GM12878 (cell line): Measurements from ENCODE around the gene TTYH1. TPM values are rescaled to one million over a fixed set of nuclear protein-coding genes. Genes with fewer than 3 reads are reported as not detected.

Experiments used
- BACH1 ChIP-seq: fragments of 450-650 bp; IDR thresholded peaks from 2 replicates; pipeline ENCODE4 v1.6.1; 2017; ENCODE audit warnings: mild to moderate bottlenecking, borderline replicate concordance
- CHD1 ChIP-seq: IDR thresholded peaks from 2 replicates; pipeline ENCODE4 v1.6.1; 2012; ENCODE audit warnings: low read depth, low read length, improper control_type of control experiment
- CHD2 ChIP-seq: IDR thresholded peaks from 2 replicates; pipeline ENCODE4 v1.6.1; 2011; ENCODE audit warnings: low read depth, low read length, improper control_type of control experiment, borderline replicate concordance
- CREB1 ChIP-seq: IDR thresholded peaks from 2 replicates; pipeline ENCODE4 v1.6.1; 2012; ENCODE audit warnings: low read depth, mild to moderate bottlenecking, inconsistent platforms
- EED ChIP-seq: sonication (generic); IDR thresholded peaks from 2 replicates; pipeline ENCODE4 v1.6.1; 2016; ENCODE audit warnings: antibody characterized with exemption, low read depth
- EP300 ChIP-seq, 2 experiments: fragments of 150-350 bp in 1 of 2; IDR thresholded peaks; 2 replicates each; pipeline ENCODE4 v1.6.1; 2011 to 2012; ENCODE audit warnings: low read depth in 2 of 2, low read length in 2 of 2, borderline replicate concordance in 1 of 2, improper control_type of control experiment in 1 of 2, inconsistent platforms in 1 of 2; ENCODE audit not compliant: control insufficient read depth in 1 of 2
- ETV6 ChIP-seq, 2 experiments: fragments of 450-650 bp in 1 of 2; IDR thresholded peaks in 1 of 2; conservative IDR thresholded peaks in 1 of 2; 2 replicates each; pipeline ENCODE4 v1.6.1; 2014; ENCODE audit warnings: antibody characterized with exemption in 1 of 2, borderline replicate concordance in 1 of 2, low read depth in 1 of 2, mild to moderate bottlenecking in 1 of 2, moderate library complexity in 1 of 2
- GATAD2B ChIP-seq: fragments of 450-650 bp; conservative IDR thresholded peaks from 2 replicates; pipeline ENCODE4 v1.6.1; 2017; ENCODE audit warnings: low read depth, mild to moderate bottlenecking, moderate library complexity
- HCFC1 ChIP-seq: fragments of 150-350 bp; IDR thresholded peaks from 2 replicates; pipeline ENCODE4 v1.6.1; 2014; ENCODE audit warnings: low read length
- HDAC2 ChIP-seq: fragments of 200-600 bp; sonication (generic); IDR thresholded peaks from 2 replicates; pipeline ENCODE4 v1.6.1; 2017
- IKZF1 ChIP-seq: fragments of 450-650 bp; conservative IDR thresholded peaks from 2 replicates; pipeline ENCODE4 v1.6.1; 2017; ENCODE audit warnings: antibody characterized with exemption, mild to moderate bottlenecking
- JUNB ChIP-seq: IDR thresholded peaks from 2 replicates; pipeline ENCODE4 v1.6.1; 2016; ENCODE audit warnings: antibody characterized with exemption, mild to moderate bottlenecking
- JUND ChIP-seq: IDR thresholded peaks from 2 replicates; pipeline ENCODE4 v1.6.1; 2012; ENCODE audit warnings: low read depth, mild to moderate bottlenecking, low read length, improper control_type of control experiment, moderate library complexity
- MEF2B ChIP-seq: fragments of 450-650 bp; IDR thresholded peaks from 2 replicates; pipeline ENCODE4 v1.6.1; 2018; ENCODE audit warnings: mild to moderate bottlenecking, moderate library complexity; ENCODE audit not compliant: partially characterized antibody, poor library complexity, severe bottlenecking
- MXI1 ChIP-seq: fragments of 150-350 bp; IDR thresholded peaks from 2 replicates; pipeline ENCODE4 v1.6.1; 2011; ENCODE audit warnings: low read depth, mild to moderate bottlenecking, inconsistent platforms, low read length, improper control_type of control experiment
- NFYB ChIP-seq: IDR thresholded peaks from 2 replicates; pipeline ENCODE4 v1.6.1; 2011; ENCODE audit warnings: low read depth, mild to moderate bottlenecking, low read length, improper control_type of control experiment, moderate library complexity; ENCODE audit not compliant: insufficient read depth
- POLR2AphosphoS5 ChIP-seq: IDR thresholded peaks from 2 replicates; pipeline ENCODE4 v1.6.1; 2011; ENCODE audit warnings: mild to moderate bottlenecking, low read length, inconsistent platforms
- RB1 ChIP-seq: fragments of 450-650 bp; formaldehyde crosslinking; IDR thresholded peaks from 2 replicates; pipeline ENCODE4 v1.6.1; 2017; ENCODE audit warnings: mild to moderate bottlenecking, borderline replicate concordance
- RBBP5 ChIP-seq: fragments of 200-600 bp; sonication (generic); conservative IDR thresholded peaks from 2 replicates; pipeline ENCODE4 v1.6.1; 2016
- RCOR1 ChIP-seq: conservative IDR thresholded peaks from 2 replicates; pipeline ENCODE4 v1.6.1; 2012; ENCODE audit warnings: low read depth, low read length, improper control_type of control experiment
- SIN3A ChIP-seq: IDR thresholded peaks from 2 replicates; pipeline ENCODE4 v1.6.1; 2012; ENCODE audit warnings: low read depth, low read length, improper control_type of control experiment
- SMAD5 ChIP-seq: IDR thresholded peaks from 2 replicates; pipeline ENCODE4 v1.6.1; 2016; ENCODE audit warnings: antibody characterized with exemption, low read depth
- SREBF2 ChIP-seq: IDR thresholded peaks from 2 replicates; pipeline ENCODE4 v1.6.1; 2012; ENCODE audit warnings: mild to moderate bottlenecking, low read length
- SUZ12 ChIP-seq: fragments of 200-600 bp; sonication (generic); IDR thresholded peaks from one replicate; pipeline ENCODE4 v1.6.1; 2018; ENCODE audit warnings: antibody characterized with exemption, mild to moderate bottlenecking; ENCODE audit not compliant: unreplicated experiment
- TAF1 ChIP-seq: IDR thresholded peaks from 2 replicates; pipeline ENCODE4 v1.6.1; 2011; ENCODE audit warnings: mild to moderate bottlenecking, low read depth, low read length, borderline replicate concordance
- TCF12 ChIP-seq: IDR thresholded peaks from 2 replicates; pipeline ENCODE4 v1.6.1; 2011; ENCODE audit warnings: low read depth, mild to moderate bottlenecking, low read length
- YY1 ChIP-seq: IDR thresholded peaks from 2 replicates; pipeline ENCODE4 v1.6.1; 2011; ENCODE audit warnings: low read depth, mild to moderate bottlenecking, low read length
- ZBED1 ChIP-seq: IDR thresholded peaks from 2 replicates; pipeline ENCODE4 v1.6.1; 2016; ENCODE audit warnings: borderline replicate concordance
- ZNF24 ChIP-seq: fragments of 450-650 bp; IDR thresholded peaks from 2 replicates; pipeline ENCODE4 v1.6.1; 2017; ENCODE audit warnings: antibody characterized with exemption, mild to moderate bottlenecking
- ZNF622 ChIP-seq: fragments of 450-650 bp; IDR thresholded peaks from 2 replicates; pipeline ENCODE4 v1.6.1; 2017; ENCODE audit warnings: mild to moderate bottlenecking, inconsistent platforms
- polyA plus RNA-seq, 11 experiments: library from polyadenylated mRNA; depleted of rRNA in 4 of 11; unstranded in 6 of 11; stranded (reverse) in 5 of 11; fragments of >200 nt; fragmentation: Nextera tagmentation in 4 of 11; fragmentation: Illumina TruSeq in 1 of 11; extraction: Ambion mirVana in 4 of 11; extraction: Trizol in 1 of 11; gene quantifications; 1 replicate in 1 of 11; 2 replicates in 10 of 11; pipeline versions ENCODE4 v1.2.1 to v1.2.3, GENCODE V29; 2011 to 2016; ENCODE audit warnings: inconsistent platforms in 2 of 11, missing spikeins in 2 of 11, low read depth in 1 of 11
- total RNA-seq, 4 experiments: library from RNA; depleted of rRNA in 3 of 4; stranded (reverse); fragments of >200 nt in 3 of 4; fragmentation: Illumina TruSeq in 1 of 4; extraction: Trizol in 1 of 4; gene quantifications; 2 replicates each; pipeline versions ENCODE4 v1.2.1 to v1.2.3, GENCODE V29; 2013 to 2021
- TF ChIP-seq, protein P1 (sequence below): fragments of 450-650 bp; formaldehyde crosslinking; IDR thresholded peaks from 2 replicates; pipeline ENCODE4 v1.4.0; 2020; ENCODE audit warnings: mild to moderate bottlenecking, moderate library complexity

TTYH1 gene
- total and polyA plus RNA-seq, 10 of the 15 experiments (the other 5 are each of a cell fraction or from before 2014, with no cell fraction given) = 0.01 to 0.36 (median 0.09) TPM; not detected in 3

DNA sequence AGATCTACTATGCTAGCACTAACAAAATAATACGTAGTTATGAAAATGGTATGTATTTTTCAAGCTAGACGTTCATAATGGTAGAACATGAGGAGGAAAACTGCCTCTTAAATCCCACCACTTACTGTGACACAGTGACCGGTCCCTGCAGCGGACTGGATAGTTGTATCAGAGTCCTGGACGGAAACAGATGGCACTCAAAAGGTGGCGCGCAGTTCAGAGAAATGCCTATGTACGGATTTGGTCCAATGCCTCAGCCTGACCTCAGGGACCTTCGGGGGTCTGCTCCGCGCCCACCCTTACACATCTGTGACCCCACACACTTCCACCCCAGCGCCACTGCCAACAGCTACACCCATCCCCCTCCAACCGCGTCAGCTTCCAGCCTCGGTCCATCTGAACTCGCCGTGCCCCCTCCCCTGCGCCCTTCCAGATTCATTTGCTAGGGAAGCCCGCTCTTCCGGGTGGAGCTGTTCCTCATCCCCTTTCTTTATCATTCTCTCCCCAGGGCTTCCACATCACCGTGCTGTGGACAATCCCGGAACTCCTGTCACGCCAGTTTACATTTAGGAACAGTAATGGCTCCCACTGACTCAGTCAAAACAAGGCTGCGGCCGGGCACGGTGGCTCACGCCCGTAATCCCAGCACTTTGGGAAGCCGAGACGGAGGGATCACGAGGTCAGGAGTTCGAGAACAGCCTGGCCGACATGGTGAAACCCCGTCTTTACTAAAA, 32.9 kb downstream of the TTYH1 start (continued):
- TF ChIP-seq MXI1 (peak; percentile 21; the same call in 1 of the 2 replicates), YY1 (peak; percentile 89), RB1 (no peak), RCOR1 (no peak), TAF1 (peak; percentile 31; the same call in 1 of the 2 replicates), SIN3A (peak; percentile 59; the same call in 1 of the 2 replicates), ZBED1 (peak; percentile 18; the same call in 1 of the 2 replicates), JUNB (no peak), NFYB (no peak), CHD1 (0 out of 2 replicates have a peak, but pooled peaks have one; percentile 22), ETV6 (conservative IDR thresholded peaks at IDR 0.05 in 1 of 2, IDR thresholded peaks at IDR 0.05 in 1 of 2; ENCODE audit: borderline replicate concordance in 1 of 2, low read depth in 1 of 2) (no peak), EP300 (IDR thresholded peaks at IDR 0.05; ENCODE audit: borderline replicate concordance in 1 of 2, control insufficient read depth in 1 of 2, low read depth in 2 of 2, low read length in 2 of 2) (no peak), BACH1 (no peak), POLR2AphosphoS5 (0 out of 2 replicates have a peak, but pooled peaks have one; percentile 8), ZNF622 (no peak), ZNF24 (no peak), SREBF2 (no peak), HCFC1 (no peak), SMAD5 (no peak), GATAD2B (peak; percentile 22; the same call in 1 of the 2 replicates), MEF2B (no peak), JUND (no peak), EED (peak; percentile 55; the same call in 1 of the 2 replicates), CREB1 (no peak), SUZ12 (no peak), HDAC2 (no peak), CHD2 (peak; percentile 59; the same call in 1 of the 2 replicates), IKZF1 (peak; percentile 20; the same call in 1 of the 2 replicates), RBBP5 (no peak), TCF12 (no peak)
- TF ChIP-seq, protein P1, sequence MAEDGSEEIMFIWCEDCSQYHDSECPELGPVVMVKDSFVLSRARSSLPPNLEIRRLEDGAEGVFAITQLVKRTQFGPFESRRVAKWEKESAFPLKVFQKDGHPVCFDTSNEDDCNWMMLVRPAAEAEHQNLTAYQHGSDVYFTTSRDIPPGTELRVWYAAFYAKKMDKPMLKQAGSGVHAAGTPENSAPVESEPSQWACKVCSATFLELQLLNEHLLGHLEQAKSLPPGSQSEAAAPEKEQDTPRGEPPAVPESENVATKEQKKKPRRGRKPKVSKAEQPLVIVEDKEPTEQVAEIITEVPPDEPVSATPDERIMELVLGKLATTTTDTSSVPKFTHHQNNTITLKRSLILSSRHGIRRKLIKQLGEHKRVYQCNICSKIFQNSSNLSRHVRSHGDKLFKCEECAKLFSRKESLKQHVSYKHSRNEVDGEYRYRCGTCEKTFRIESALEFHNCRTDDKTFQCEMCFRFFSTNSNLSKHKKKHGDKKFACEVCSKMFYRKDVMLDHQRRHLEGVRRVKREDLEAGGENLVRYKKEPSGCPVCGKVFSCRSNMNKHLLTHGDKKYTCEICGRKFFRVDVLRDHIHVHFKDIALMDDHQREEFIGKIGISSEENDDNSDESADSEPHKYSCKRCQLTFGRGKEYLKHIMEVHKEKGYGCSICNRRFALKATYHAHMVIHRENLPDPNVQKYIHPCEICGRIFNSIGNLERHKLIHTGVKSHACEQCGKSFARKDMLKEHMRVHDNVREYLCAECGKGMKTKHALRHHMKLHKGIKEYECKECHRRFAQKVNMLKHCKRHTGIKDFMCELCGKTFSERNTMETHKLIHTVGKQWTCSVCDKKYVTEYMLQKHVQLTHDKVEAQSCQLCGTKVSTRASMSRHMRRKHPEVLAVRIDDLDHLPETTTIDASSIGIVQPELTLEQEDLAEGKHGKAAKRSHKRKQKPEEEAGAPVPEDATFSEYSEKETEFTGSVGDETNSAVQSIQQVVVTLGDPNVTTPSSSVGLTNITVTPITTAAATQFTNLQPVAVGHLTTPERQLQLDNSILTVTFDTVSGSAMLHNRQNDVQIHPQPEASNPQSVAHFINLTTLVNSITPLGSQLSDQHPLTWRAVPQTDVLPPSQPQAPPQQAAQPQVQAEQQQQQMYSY (CRISPR knock-in tag) = no peak
